ENCODE results near the gene CTDSPL2. TPM values are rescaled to one million over a fixed set of nuclear protein-coding genes. Genes with fewer than 3 reads are reported as not detected.

CTDSPL2 gene
- total RNA-seq, 2 donors from 2014 or later: 31.7 to 43.0 TPM

- Histone ChIP-seq H3K27me3 (no peaks in the 10 kb centered on the region), H3K27ac (no peak overlapping the region), H3K4me1 (no peaks in the 10 kb centered on the region), H3K4me3 (no peak overlapping the region), H3K36me3 (no peaks in the 10 kb centered on the region), H3K9ac (ENCODE audit: low read depth in 2 of 2, low read length in 2 of 2) (no peak overlapping the region), H3K9me3 (no peaks in the 10 kb centered on the region)
- intact Hi-C loops (cut with DNase I): no loop called here
- TF ChIP-seq CTCF (IDR thresholded peaks at IDR 0.05): no peak
- no peak for DNase-seq
Observed at GRCh38 chr15:44489464-44489863, 62.0 kb downstream of the CTDSPL2 start.

GRCh38 chr15:44490622-44491021, 63.2 kb downstream of the CTDSPL2 start:
- intact Hi-C loops (cut with DNase I): no loop called here
- no peak for DNase-seq
- Histone ChIP-seq H3K9ac (ENCODE audit: low read depth in 2 of 2, low read length in 2 of 2) (no peak overlapping the region), H3K4me1 (no peaks in the 10 kb centered on the region), H3K4me3 (no peak overlapping the region), H3K9me3 (no peaks in the 10 kb centered on the region), H3K27ac (no peak overlapping the region), H3K27me3 (no peaks in the 10 kb centered on the region), H3K36me3 (no peaks in the 10 kb centered on the region)
- TF ChIP-seq CTCF (IDR thresholded peaks at IDR 0.05): no peak

- H3K9ac ChIP-seq (ENCODE audit: low read depth in 2 of 2, low read length in 2 of 2): no peak overlapping the region
- intact Hi-C loops (cut with DNase I): no loop called here
- no peaks in the 10 kb centered on the region for H3K27me3 ChIP-seq
- H3K36me3 ChIP-seq: no peaks in the 10 kb centered on the region
- no peak for TF ChIP-seq CTCF (IDR thresholded peaks at IDR 0.05)
- H3K4me3 ChIP-seq: no peak overlapping the region
- no peaks in the 10 kb centered on the region for H3K9me3 ChIP-seq
- H3K4me1 ChIP-seq: no peaks in the 10 kb centered on the region
- DNase-seq: no peak
- no peak overlapping the region for H3K27ac ChIP-seq
Observed at GRCh38 chr15:44492040-44492439, 64.6 kb downstream of the CTDSPL2 start.

- DNase-seq: no peak
- intact Hi-C loops (cut with DNase I): no loop called here
- Histone ChIP-seq H3K27me3 (no peaks in the 10 kb centered on the region), H3K4me3 (no peak overlapping the region), H3K9ac (ENCODE audit: low read depth in 2 of 2, low read length in 2 of 2) (no peak overlapping the region), H3K9me3 (no peaks in the 10 kb centered on the region), H3K4me1 (no peaks in the 10 kb centered on the region), H3K27ac (no peak overlapping the region), H3K36me3 (peaks cover 4% of the 10 kb centered on the region)
- TF ChIP-seq CTCF (IDR thresholded peaks at IDR 0.05): no peak
Observed at GRCh38 chr15:44492672-44493071, 65.2 kb downstream of the CTDSPL2 start.

- no peak overlapping the region for H3K4me3 ChIP-seq
- H3K9me3 ChIP-seq: no peaks in the 10 kb centered on the region
- no peak overlapping the region for H3K27ac ChIP-seq
- no peaks in the 10 kb centered on the region for H3K27me3 ChIP-seq
- no peak overlapping the region for H3K9ac ChIP-seq (ENCODE audit: low read depth in 2 of 2, low read length in 2 of 2)
- intact Hi-C loops (cut with DNase I): no loop called here
- DNase-seq: no peak
- H3K36me3 ChIP-seq: peaks cover 6% of the 10 kb centered on the region
- no peaks in the 10 kb centered on the region for H3K4me1 ChIP-seq
- TF ChIP-seq CTCF (IDR thresholded peaks at IDR 0.05): no peak
Observed at GRCh38 chr15:44495562-44495961, 68.1 kb downstream of the CTDSPL2 start.

GRCh38 chr15:44500555-44500954, 73.1 kb downstream of the CTDSPL2 start:
- Histone ChIP-seq H3K27me3 (no peaks in the 10 kb centered on the region), H3K9me3 (no peaks in the 10 kb centered on the region), H3K4me3 (no peak overlapping the region), H3K36me3 (peaks cover 6% of the 10 kb centered on the region), H3K4me1 (no peaks in the 10 kb centered on the region), H3K27ac (no peak overlapping the region), H3K9ac (ENCODE audit: low read depth in 2 of 2, low read length in 2 of 2) (no peak overlapping the region)
- no peak for DNase-seq
- TF ChIP-seq CTCF (IDR thresholded peaks at IDR 0.05): no peak
- intact Hi-C loops (cut with DNase I): no loop called here
